SK-N-SH (cell line): ENCODE results near the gene KLHL18. TPM values are rescaled to one million over a fixed set of nuclear protein-coding genes. Genes with fewer than 3 reads are reported as not detected.

Experiments
- CTCF ChIA-PET: fragments of 300-600, 350-600 bp; formaldehyde crosslinking; extraction: SDS; loops from one replicate; lab custom pipeline; 2021; lab: Yijun Ruan, JAX
- POLR2A ChIA-PET: fragments of 350-600 bp; sonication (Branson Sonifier 250); formaldehyde crosslinking; extraction: SDS; loops from one replicate; lab custom pipeline; 2020; ENCODE audit warnings: antibody characterized with exemption, inconsistent platforms; lab: Yijun Ruan, JAX
- DNase-seq: peaks from one replicate; pipeline ENCODE4 v3.0.0; 2012
- H2AFZ ChIP-seq: fragments of 200-600 bp; sonication (generic); 2 replicates; pipeline ENCODE4 v1.8.1; 2016; ENCODE audit warnings: antibody characterized with exemption, mild to moderate bottlenecking, low read depth
- H3F3A ChIP-seq: fragments of 200-600 bp; sonication (generic); replicated peaks from 2 replicates; pipeline ENCODE3; 2016; ENCODE audit warnings: antibody characterized with exemption, mild to moderate bottlenecking; ENCODE audit not compliant: insufficient read depth
- H3K27ac ChIP-seq, 2 experiments: fragments of 200-500 bp in 1 of 2; fragments of 200-600 bp in 1 of 2; sonication (Bioruptor generic) in 1 of 2; sonication (generic), shearing (Covaris generic) in 1 of 2; 2 replicates each; pipeline versions ENCODE4 v1.5.1 to v1.6.1; 2014 to 2016; ENCODE audit warnings: low read depth in 2 of 2, inconsistent platforms in 1 of 2, low read length in 1 of 2, mild to moderate bottlenecking in 1 of 2, mixed read lengths in 1 of 2
- H3K27me3 ChIP-seq: fragments of 200-600 bp; sonication (generic), shearing (Covaris generic); 2 replicates; pipeline ENCODE4 v1.6.1; 2016; ENCODE audit warnings: mixed run types; ENCODE audit not compliant: insufficient read depth
- H3K36me3 ChIP-seq, 2 experiments: fragments of 200-500 bp in 1 of 2; fragments of 200-600 bp in 1 of 2; sonication (Bioruptor generic) in 1 of 2; sonication (generic) in 1 of 2; replicated peaks in 1 of 2; 2 replicates each; pipeline versions ENCODE3 to v1.5.1; 2014 to 2016; ENCODE audit warnings: low read length in 1 of 2, mild to moderate bottlenecking in 1 of 2; ENCODE audit not compliant: insufficient read depth in 2 of 2, control insufficient read depth in 1 of 2
- H3K4me1 ChIP-seq, 2 experiments: fragments of 200-500 bp in 1 of 2; fragments of 200-600 bp in 1 of 2; sonication (Bioruptor generic) in 1 of 2; sonication (generic), shearing (Covaris generic) in 1 of 2; 2 replicates each; pipeline versions ENCODE4 v1.5.1 to v1.6.1; 2014 to 2016; ENCODE audit warnings: low read depth in 1 of 2, low read length in 1 of 2, mixed run types in 1 of 2; ENCODE audit not compliant: insufficient read depth in 2 of 2, control insufficient read depth in 1 of 2
- H3K4me2 ChIP-seq: fragments of 200-600 bp; sonication (generic), shearing (Covaris generic); 2 replicates; pipeline ENCODE4 v1.6.1; 2017; ENCODE audit warnings: mixed run types
- H3K4me3 ChIP-seq, 2 experiments: fragments of 200-500 bp in 1 of 2; fragments of 200-600 bp in 1 of 2; sonication (Bioruptor generic) in 1 of 2; sonication (generic), shearing (Covaris generic) in 1 of 2; 2 replicates each; pipeline versions ENCODE4 v1.5.1 to v1.8.1; 2014 to 2016; ENCODE audit warnings: low read depth in 2 of 2, inconsistent platforms in 1 of 2, low read length in 1 of 2, mild to moderate bottlenecking in 1 of 2, mixed read lengths in 1 of 2, moderate library complexity in 1 of 2
- H3K79me2 ChIP-seq: fragments of 200-600 bp; sonication (generic); 2 replicates; pipeline ENCODE4 v1.8.1; 2017; ENCODE audit warnings: mild to moderate bottlenecking; ENCODE audit not compliant: insufficient read depth
- H3K9ac ChIP-seq: fragments of 200-600 bp; sonication (generic); 2 replicates; pipeline ENCODE4 v1.6.1; 2017; ENCODE audit warnings: mixed run types
- H3K9me2 ChIP-seq: fragments of 200-600 bp; sonication (generic); 2 replicates; pipeline ENCODE4 v1.6.1; 2017; ENCODE audit warnings: mixed run types
- H3K9me3 ChIP-seq: fragments of 200-600 bp; sonication (generic); 2 replicates; pipeline ENCODE4 v1.6.1; 2017; ENCODE audit warnings: mixed run types, mild to moderate bottlenecking, moderate library complexity
- H4K20me1 ChIP-seq: fragments of 200-600 bp; sonication (generic); 2 replicates; pipeline ENCODE4 v1.6.1; 2017; ENCODE audit warnings: mild to moderate bottlenecking, mixed run types; ENCODE audit not compliant: insufficient read depth
- CHD2 ChIP-seq: fragments of 150-350 bp; IDR thresholded peaks from 2 replicates; pipeline ENCODE4 v1.6.1; 2018; ENCODE audit warnings: low read length; ENCODE audit not compliant: partially characterized antibody
- ELF1 ChIP-seq: IDR thresholded peaks from 2 replicates; pipeline ENCODE4 v1.4.0; 2012
- EZH2phosphoT487 ChIP-seq: fragments of 200-600 bp; sonication (generic); IDR thresholded peaks from 2 replicates; pipeline ENCODE4 v1.6.1; 2017; ENCODE audit warnings: low read depth, mixed run types, mild to moderate bottlenecking, antibody characterized with exemption, moderate library complexity, borderline replicate concordance
- GATA2 ChIP-seq: sonication (generic); formaldehyde crosslinking; IDR thresholded peaks from 2 replicates; pipeline ENCODE4 v1.5.0; 2020; ENCODE audit warnings: mild to moderate bottlenecking, missing genetic modification reagents
- POLR2AphosphoS5 ChIP-seq: IDR thresholded peaks from 2 replicates; pipeline ENCODE4 v1.6.1; 2012; ENCODE audit warnings: low read depth, low read length
- RCOR1 ChIP-seq: fragments of 150-350 bp; IDR thresholded peaks from 2 replicates; pipeline ENCODE4 v1.6.1; 2017; ENCODE audit warnings: antibody characterized with exemption, low read length
- SIN3A ChIP-seq: IDR thresholded peaks from 2 replicates; pipeline ENCODE4 v1.6.1; 2012; ENCODE audit warnings: low read depth, mild to moderate bottlenecking, low read length, moderate library complexity, borderline replicate concordance
- TAF1 ChIP-seq: IDR thresholded peaks from 2 replicates; pipeline ENCODE4 v1.6.1; 2012; ENCODE audit warnings: low read depth, mild to moderate bottlenecking, low read length, moderate library complexity, borderline replicate concordance
- TCF12 ChIP-seq: IDR thresholded peaks from 2 replicates; pipeline ENCODE4 v1.4.0; 2012
- TEAD4 ChIP-seq: IDR thresholded peaks from 2 replicates; pipeline ENCODE4 v1.4.0; 2012; ENCODE audit warnings: mild to moderate bottlenecking, borderline replicate concordance; ENCODE audit not compliant: insufficient read depth
- YY1 ChIP-seq: IDR thresholded peaks from 2 replicates; pipeline ENCODE4 v1.4.0; 2012; ENCODE audit warnings: low read depth, mild to moderate bottlenecking
- WGBS: methylation state at CpG from one replicate; pipeline ENCODE4 v1.1.6; 2017; ENCODE audit warnings: low lambda C conversion rate; 5-methylcytosine and 5-hydroxymethylcytosine counted together
- polyA plus RNA-seq, 3 experiments: library from polyadenylated mRNA; depleted of rRNA; stranded (reverse); fragments of >200 nt; gene quantifications; 2 replicates each; pipeline ENCODE4 v1.2.3, GENCODE V29; 2012
- TF ChIP-seq, protein P1 (sequence below): fragments of 200-600 bp; sonication (generic); IDR thresholded peaks from 2 replicates; pipeline ENCODE4 v1.6.1; 2017; ENCODE audit warnings: antibody characterized with exemption, mild to moderate bottlenecking, moderate library complexity
- TF ChIP-seq, protein P2 (sequence below): IDR thresholded peaks from 2 replicates; pipeline ENCODE4 v1.4.0; 2012; ENCODE audit warnings: low read depth
- TF ChIP-seq, protein P3 (sequence below): fragments of 150-350 bp; IDR thresholded peaks from 2 replicates; pipeline ENCODE4 v1.6.1; 2017; ENCODE audit warnings: antibody characterized with exemption, low read length, low read depth, borderline replicate concordance
- TF ChIP-seq, protein P4 (sequence below): IDR thresholded peaks from 2 replicates; pipeline ENCODE4 v1.4.0; 2012; ENCODE audit warnings: low read depth, borderline replicate concordance
- TF ChIP-seq, protein P5 (sequence below): IDR thresholded peaks from 2 replicates; pipeline ENCODE4 v1.6.1; 2012; ENCODE audit warnings: mild to moderate bottlenecking, low read depth, low read length, moderate library complexity
- TF ChIP-seq, protein P6 (sequence below): fragments of 150-350 bp; IDR thresholded peaks from 2 replicates; pipeline ENCODE4 v1.6.1; 2016; ENCODE audit warnings: mild to moderate bottlenecking, low read depth, low read length

The KLHL18 gene
- polyA plus RNA-seq, 1 of the 3 experiments (the other 2 are of a cell fraction) = 55.2 TPM

DNA sequence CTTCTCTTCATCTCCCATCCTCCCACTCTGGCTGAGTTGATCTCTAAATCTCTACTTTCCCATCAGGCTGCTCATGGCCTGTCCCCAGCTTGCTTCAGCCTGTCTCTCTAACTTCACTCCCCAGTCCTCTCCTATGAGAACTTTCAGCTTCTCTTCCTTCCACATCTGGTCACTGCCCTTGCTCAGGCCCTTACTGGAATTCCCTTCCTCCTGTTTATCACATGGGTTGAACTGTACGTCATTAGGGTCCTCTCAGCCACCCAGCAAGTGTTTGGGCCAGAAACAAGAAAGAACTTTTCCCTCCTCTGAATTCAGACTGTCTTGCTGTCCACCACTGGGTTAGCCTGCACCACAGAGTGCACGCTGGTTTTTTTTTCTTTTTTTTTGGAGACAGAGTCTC is 103.1 kb downstream of the KLHL18 start:
- DNase-seq = no peak
- Histone ChIP-seq H3K36me3 (peaks cover 0 to 13% of the 10 kb centered on the region in 2 experiments), H3K27me3 (no peaks in the 10 kb centered on the region), H2AFZ (no peak overlapping the region), H3K27ac (no peak overlapping the region), H3K9me3 (no peaks in the 10 kb centered on the region)
- 95% methylated on average over 2 of the region's 2 CpGs for WGBS
- CTCF ChIA-PET = no interaction called here
- no peak for TF ChIP-seq ELF1
- TF ChIP-seq RCOR1 = no peak
- TF ChIP-seq, protein P1, sequence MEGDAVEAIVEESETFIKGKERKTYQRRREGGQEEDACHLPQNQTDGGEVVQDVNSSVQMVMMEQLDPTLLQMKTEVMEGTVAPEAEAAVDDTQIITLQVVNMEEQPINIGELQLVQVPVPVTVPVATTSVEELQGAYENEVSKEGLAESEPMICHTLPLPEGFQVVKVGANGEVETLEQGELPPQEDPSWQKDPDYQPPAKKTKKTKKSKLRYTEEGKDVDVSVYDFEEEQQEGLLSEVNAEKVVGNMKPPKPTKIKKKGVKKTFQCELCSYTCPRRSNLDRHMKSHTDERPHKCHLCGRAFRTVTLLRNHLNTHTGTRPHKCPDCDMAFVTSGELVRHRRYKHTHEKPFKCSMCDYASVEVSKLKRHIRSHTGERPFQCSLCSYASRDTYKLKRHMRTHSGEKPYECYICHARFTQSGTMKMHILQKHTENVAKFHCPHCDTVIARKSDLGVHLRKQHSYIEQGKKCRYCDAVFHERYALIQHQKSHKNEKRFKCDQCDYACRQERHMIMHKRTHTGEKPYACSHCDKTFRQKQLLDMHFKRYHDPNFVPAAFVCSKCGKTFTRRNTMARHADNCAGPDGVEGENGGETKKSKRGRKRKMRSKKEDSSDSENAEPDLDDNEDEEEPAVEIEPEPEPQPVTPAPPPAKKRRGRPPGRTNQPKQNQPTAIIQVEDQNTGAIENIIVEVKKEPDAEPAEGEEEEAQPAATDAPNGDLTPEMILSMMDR = no peak
- no peak for TF ChIP-seq CHD2
- TF ChIP-seq, protein P2, sequence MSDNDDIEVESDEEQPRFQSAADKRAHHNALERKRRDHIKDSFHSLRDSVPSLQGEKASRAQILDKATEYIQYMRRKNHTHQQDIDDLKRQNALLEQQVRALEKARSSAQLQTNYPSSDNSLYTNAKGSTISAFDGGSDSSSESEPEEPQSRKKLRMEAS = no peak
- no peak for TF ChIP-seq YY1
- TF ChIP-seq EZH2phosphoT487 = no peak
- TF ChIP-seq, protein P3, sequence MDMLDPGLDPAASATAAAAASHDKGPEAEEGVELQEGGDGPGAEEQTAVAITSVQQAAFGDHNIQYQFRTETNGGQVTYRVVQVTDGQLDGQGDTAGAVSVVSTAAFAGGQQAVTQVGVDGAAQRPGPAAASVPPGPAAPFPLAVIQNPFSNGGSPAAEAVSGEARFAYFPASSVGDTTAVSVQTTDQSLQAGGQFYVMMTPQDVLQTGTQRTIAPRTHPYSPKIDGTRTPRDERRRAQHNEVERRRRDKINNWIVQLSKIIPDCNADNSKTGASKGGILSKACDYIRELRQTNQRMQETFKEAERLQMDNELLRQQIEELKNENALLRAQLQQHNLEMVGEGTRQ = no peak
- TF ChIP-seq POLR2AphosphoS5 = no peak
- TF ChIP-seq, protein P4, sequence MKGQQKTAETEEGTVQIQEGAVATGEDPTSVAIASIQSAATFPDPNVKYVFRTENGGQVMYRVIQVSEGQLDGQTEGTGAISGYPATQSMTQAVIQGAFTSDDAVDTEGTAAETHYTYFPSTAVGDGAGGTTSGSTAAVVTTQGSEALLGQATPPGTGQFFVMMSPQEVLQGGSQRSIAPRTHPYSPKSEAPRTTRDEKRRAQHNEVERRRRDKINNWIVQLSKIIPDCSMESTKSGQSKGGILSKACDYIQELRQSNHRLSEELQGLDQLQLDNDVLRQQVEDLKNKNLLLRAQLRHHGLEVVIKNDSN = no peak
- no peak for TF ChIP-seq TAF1
- no peak for TF ChIP-seq GATA2 (CRISPR knock-in tag)
- no peak for TF ChIP-seq TEAD4
- TF ChIP-seq, protein P5, sequence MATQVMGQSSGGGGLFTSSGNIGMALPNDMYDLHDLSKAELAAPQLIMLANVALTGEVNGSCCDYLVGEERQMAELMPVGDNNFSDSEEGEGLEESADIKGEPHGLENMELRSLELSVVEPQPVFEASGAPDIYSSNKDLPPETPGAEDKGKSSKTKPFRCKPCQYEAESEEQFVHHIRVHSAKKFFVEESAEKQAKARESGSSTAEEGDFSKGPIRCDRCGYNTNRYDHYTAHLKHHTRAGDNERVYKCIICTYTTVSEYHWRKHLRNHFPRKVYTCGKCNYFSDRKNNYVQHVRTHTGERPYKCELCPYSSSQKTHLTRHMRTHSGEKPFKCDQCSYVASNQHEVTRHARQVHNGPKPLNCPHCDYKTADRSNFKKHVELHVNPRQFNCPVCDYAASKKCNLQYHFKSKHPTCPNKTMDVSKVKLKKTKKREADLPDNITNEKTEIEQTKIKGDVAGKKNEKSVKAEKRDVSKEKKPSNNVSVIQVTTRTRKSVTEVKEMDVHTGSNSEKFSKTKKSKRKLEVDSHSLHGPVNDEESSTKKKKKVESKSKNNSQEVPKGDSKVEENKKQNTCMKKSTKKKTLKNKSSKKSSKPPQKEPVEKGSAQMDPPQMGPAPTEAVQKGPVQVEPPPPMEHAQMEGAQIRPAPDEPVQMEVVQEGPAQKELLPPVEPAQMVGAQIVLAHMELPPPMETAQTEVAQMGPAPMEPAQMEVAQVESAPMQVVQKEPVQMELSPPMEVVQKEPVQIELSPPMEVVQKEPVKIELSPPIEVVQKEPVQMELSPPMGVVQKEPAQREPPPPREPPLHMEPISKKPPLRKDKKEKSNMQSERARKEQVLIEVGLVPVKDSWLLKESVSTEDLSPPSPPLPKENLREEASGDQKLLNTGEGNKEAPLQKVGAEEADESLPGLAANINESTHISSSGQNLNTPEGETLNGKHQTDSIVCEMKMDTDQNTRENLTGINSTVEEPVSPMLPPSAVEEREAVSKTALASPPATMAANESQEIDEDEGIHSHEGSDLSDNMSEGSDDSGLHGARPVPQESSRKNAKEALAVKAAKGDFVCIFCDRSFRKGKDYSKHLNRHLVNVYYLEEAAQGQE = no peak
- TF ChIP-seq, protein P6, sequence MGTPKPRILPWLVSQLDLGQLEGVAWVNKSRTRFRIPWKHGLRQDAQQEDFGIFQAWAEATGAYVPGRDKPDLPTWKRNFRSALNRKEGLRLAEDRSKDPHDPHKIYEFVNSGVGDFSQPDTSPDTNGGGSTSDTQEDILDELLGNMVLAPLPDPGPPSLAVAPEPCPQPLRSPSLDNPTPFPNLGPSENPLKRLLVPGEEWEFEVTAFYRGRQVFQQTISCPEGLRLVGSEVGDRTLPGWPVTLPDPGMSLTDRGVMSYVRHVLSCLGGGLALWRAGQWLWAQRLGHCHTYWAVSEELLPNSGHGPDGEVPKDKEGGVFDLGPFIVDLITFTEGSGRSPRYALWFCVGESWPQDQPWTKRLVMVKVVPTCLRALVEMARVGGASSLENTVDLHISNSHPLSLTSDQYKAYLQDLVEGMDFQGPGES = no peak
- TF ChIP-seq SIN3A = no peak
- TF ChIP-seq TCF12 = no peak
- TF ChIP-seq, all 33 proteins: peak for 0
- H3K9ac ChIP-seq = no peak overlapping the region
- peaks cover 79% of the 10 kb centered on the region for H4K20me1 ChIP-seq
- H3K79me2 ChIP-seq = peaks cover 98% of the 10 kb centered on the region
- H3K4me1 ChIP-seq = peaks cover 0 to 10% of the 10 kb centered on the region in 2 experiments; a peak in 1 of 4 replicates
- no peak overlapping the region for H3K4me3 ChIP-seq
- H3K9me2 ChIP-seq = no peaks in the 10 kb centered on the region
- POLR2A ChIA-PET = no interaction called here
- peaks cover 3% of the 10 kb centered on the region for H3F3A ChIP-seq
- no peak overlapping the region for H3K4me2 ChIP-seq
